NCI-H146 treated with DMSO at 0.1 percent for 48 hours (cell line): ENCODE results near the gene IL17REL.

Source experiments
- DNase-seq: peaks from one replicate; lab custom pipeline; 2025; ENCODE audit not compliant: unreplicated experiment; lab: John Stamatoyannopoulos, UW

The IL17REL gene

GRCh38 chr22:50027639-50028537, 15.3 kb upstream of the IL17REL start:
- no peak for DNase-seq

- no peak for DNase-seq
These were observed 13.4 kb upstream of the IL17REL start for GRCh38 chr22:50025993-50026392.

- no peak for DNase-seq
These were observed 9.7 kb upstream of the IL17REL start for GRCh38 chr22:50022171-50022819.

GRCh38 chr22:50020606-50021005, 8.0 kb upstream of the IL17REL start:
- no peak for DNase-seq

GRCh38 chr22:50019316-50019715, 6.8 kb upstream of the IL17REL start:
- no peak for DNase-seq

GRCh38 chr22:50018608-50019285, 6.2 kb upstream of the IL17REL start:
- no peak for DNase-seq

GRCh38 chr22:50017701-50018224, 5.2 kb upstream of the IL17REL start:
- no peak for DNase-seq

- DNase-seq = no peak
These were observed 4.6 kb upstream of the IL17REL start for GRCh38 chr22:50016988-50017700.

GRCh38 chr22:50016308-50016987, 3.9 kb upstream of the IL17REL start:
- DNase-seq = no peak

GRCh38 chr22:50015451-50016307, 3.1 kb upstream of the IL17REL start:
- DNase-seq = no peak

GRCh38 chr22:50014655-50015401, 2.3 kb upstream of the IL17REL start:
- no peak for DNase-seq

- DNase-seq = no peak
These were observed 1.5 kb upstream of the IL17REL start for GRCh38 chr22:50014053-50014501.

- DNase-seq = no peak
These were observed 936 bp downstream of the IL17REL start for GRCh38 chr22:50011447-50012210.

- DNase-seq = no peak
These were observed 1.7 kb downstream of the IL17REL start for GRCh38 chr22:50010676-50011446.

GRCh38 chr22:50009765-50010675, 2.5 kb downstream of the IL17REL start:
- no peak for DNase-seq

- DNase-seq = no peak
These were observed 3.3 kb downstream of the IL17REL start for GRCh38 chr22:50009251-50009650.
